ENCODE results near the gene SLC47A2.
A peak's percentile ranks its signal among the peaks of the same experiment; 100 is the strongest.
"Not testable (repeated sequence)": the region's sequence is repeated elsewhere in the genome, so short reads cannot be mapped to it uniquely, and the experiment has no call there.

Gene SLC47A2

GRCh38 chr17:19670908-19671307 lies 45.5 kb downstream of the SLC47A2 start:
- no peak for DNase-seq (ENCODE audit: low spot score)

- DNase-seq (ENCODE audit: low spot score), result not testable (repeated sequence)
These were observed 46.7 kb downstream of the SLC47A2 start for GRCh38 chr17:19669680-19670079.

GRCh38 chr17:19664821-19665181 lies 51.6 kb downstream of the SLC47A2 start:
- DNase-seq (ENCODE audit: low spot score), result no peak

GRCh38 chr17:19664136-19664820 lies 52.1 kb downstream of the SLC47A2 start:
- DNase-seq (ENCODE audit: low spot score), result no peak

- no peak for DNase-seq (ENCODE audit: low spot score)
These were observed 53.3 kb downstream of the SLC47A2 start for GRCh38 chr17:19663097-19663496.

GRCh38 chr17:19661121-19661520 lies 55.3 kb downstream of the SLC47A2 start:
- no peak for DNase-seq (ENCODE audit: low spot score)

- DNase-seq (ENCODE audit: low spot score), result no peak
These were observed 56.0 kb downstream of the SLC47A2 start for GRCh38 chr17:19660219-19660870.

- DNase-seq (ENCODE audit: low spot score), result no peak
These were observed 56.8 kb downstream of the SLC47A2 start for GRCh38 chr17:19659366-19660177.

GRCh38 chr17:19656851-19657581 lies 59.4 kb downstream of the SLC47A2 start:
- no peak for DNase-seq (ENCODE audit: low spot score)

- no peak for DNase-seq (ENCODE audit: low spot score)
These were observed 60.0 kb downstream of the SLC47A2 start for GRCh38 chr17:19656336-19656735.

GRCh38 chr17:19654896-19655295 lies 61.5 kb downstream of the SLC47A2 start:
- no peak for DNase-seq (ENCODE audit: low spot score)

- DNase-seq (ENCODE audit: low spot score), result no peak
These were observed 62.0 kb downstream of the SLC47A2 start for GRCh38 chr17:19654342-19654886.

GRCh38 chr17:19652595-19652994 lies 63.8 kb downstream of the SLC47A2 start:
- no peak for DNase-seq (ENCODE audit: low spot score)

- DNase-seq (ENCODE audit: low spot score), result no peak
These were observed 64.7 kb downstream of the SLC47A2 start for GRCh38 chr17:19651451-19652238.

- DNase-seq (ENCODE audit: low spot score), result no peak
These were observed 65.6 kb downstream of the SLC47A2 start for GRCh38 chr17:19650826-19651225.

GRCh38 chr17:19649274-19649541 lies 67.2 kb downstream of the SLC47A2 start:
- DNase-seq (ENCODE audit: low spot score), result no peak

GRCh38 chr17:19648475-19649273 lies 67.7 kb downstream of the SLC47A2 start, which contains the start of gene ALDH3A2:
ALDH3A2 (plus strand) TSS chr17:19648751; CDS start chr17:19648972, 221 bp downstream.
- peak; percentile 84 for DNase-seq (ENCODE audit: low spot score)

GRCh38 chr17:19647697-19648474 lies 68.5 kb downstream of the SLC47A2 start:
- peak; percentile 63 for DNase-seq (ENCODE audit: low spot score)

- DNase-seq (ENCODE audit: low spot score), result peak; percentile 54
These were observed 69.3 kb downstream of the SLC47A2 start for GRCh38 chr17:19646788-19647696.
